ENCODE data around the gene PRKG1.

Gene PRKG1

DNA sequence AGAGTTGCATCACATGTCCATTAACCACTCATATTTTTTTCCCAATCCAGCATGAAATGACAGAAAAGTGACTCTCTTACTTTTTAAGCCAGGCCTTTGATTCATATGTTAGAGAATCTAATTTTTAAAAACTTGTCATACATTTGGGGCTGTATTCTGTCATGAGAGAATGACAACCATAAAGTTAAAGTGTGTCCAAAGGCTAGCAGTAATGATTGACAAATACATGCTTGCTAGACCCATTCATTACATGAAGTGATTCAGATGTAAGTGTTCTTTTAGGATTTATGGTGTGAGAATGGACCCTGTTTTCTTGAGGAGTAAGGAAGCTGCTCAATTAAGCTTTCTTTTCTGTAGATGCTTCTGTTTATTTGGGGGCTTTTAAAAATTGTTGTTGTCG lies 549.7 kb downstream of the PRKG1 start:
- TF ChIP-seq CREB1 (IDR thresholded peaks at IDR 0.05; ENCODE audit: low read depth) = no peak
- TF ChIP-seq RAD21 (IDR thresholded peaks at IDR 0.05; ENCODE audit: low read depth) = no peak
- TF ChIP-seq YY1 (IDR thresholded peaks at IDR 0.05; ENCODE audit: low read depth) = no peak
- TF ChIP-seq MAX (IDR thresholded peaks at IDR 0.05) = no peak
- TF ChIP-seq TEAD4 (IDR thresholded peaks at IDR 0.05) = no peak
- TF ChIP-seq CEBPB (IDR thresholded peaks at IDR 0.05) = no peak
- TF ChIP-seq EGR1 (IDR thresholded peaks at IDR 0.05) = no peak
- TF ChIP-seq, protein P1, sequence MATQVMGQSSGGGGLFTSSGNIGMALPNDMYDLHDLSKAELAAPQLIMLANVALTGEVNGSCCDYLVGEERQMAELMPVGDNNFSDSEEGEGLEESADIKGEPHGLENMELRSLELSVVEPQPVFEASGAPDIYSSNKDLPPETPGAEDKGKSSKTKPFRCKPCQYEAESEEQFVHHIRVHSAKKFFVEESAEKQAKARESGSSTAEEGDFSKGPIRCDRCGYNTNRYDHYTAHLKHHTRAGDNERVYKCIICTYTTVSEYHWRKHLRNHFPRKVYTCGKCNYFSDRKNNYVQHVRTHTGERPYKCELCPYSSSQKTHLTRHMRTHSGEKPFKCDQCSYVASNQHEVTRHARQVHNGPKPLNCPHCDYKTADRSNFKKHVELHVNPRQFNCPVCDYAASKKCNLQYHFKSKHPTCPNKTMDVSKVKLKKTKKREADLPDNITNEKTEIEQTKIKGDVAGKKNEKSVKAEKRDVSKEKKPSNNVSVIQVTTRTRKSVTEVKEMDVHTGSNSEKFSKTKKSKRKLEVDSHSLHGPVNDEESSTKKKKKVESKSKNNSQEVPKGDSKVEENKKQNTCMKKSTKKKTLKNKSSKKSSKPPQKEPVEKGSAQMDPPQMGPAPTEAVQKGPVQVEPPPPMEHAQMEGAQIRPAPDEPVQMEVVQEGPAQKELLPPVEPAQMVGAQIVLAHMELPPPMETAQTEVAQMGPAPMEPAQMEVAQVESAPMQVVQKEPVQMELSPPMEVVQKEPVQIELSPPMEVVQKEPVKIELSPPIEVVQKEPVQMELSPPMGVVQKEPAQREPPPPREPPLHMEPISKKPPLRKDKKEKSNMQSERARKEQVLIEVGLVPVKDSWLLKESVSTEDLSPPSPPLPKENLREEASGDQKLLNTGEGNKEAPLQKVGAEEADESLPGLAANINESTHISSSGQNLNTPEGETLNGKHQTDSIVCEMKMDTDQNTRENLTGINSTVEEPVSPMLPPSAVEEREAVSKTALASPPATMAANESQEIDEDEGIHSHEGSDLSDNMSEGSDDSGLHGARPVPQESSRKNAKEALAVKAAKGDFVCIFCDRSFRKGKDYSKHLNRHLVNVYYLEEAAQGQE (IDR thresholded peaks at IDR 0.05; ENCODE audit: low read depth) = no peak
- no peak for TF ChIP-seq TAF1 (IDR thresholded peaks at IDR 0.05; ENCODE audit: low read depth)
- TF ChIP-seq FOXM1 (IDR thresholded peaks at IDR 0.05; ENCODE audit: borderline replicate concordance, low read depth) = no peak
- no peak for TF ChIP-seq ZBTB7A (IDR thresholded peaks at IDR 0.05; ENCODE audit: low read depth)
- no peak for TF ChIP-seq TCF12 (IDR thresholded peaks at IDR 0.05; ENCODE audit: low read depth)
- no peak for TF ChIP-seq NFIC (IDR thresholded peaks at IDR 0.05)
- no peak for TF ChIP-seq EP300 (IDR thresholded peaks at IDR 0.05; ENCODE audit: borderline replicate concordance)
- TF ChIP-seq USF1 (IDR thresholded peaks at IDR 0.05) = no peak

DNA sequence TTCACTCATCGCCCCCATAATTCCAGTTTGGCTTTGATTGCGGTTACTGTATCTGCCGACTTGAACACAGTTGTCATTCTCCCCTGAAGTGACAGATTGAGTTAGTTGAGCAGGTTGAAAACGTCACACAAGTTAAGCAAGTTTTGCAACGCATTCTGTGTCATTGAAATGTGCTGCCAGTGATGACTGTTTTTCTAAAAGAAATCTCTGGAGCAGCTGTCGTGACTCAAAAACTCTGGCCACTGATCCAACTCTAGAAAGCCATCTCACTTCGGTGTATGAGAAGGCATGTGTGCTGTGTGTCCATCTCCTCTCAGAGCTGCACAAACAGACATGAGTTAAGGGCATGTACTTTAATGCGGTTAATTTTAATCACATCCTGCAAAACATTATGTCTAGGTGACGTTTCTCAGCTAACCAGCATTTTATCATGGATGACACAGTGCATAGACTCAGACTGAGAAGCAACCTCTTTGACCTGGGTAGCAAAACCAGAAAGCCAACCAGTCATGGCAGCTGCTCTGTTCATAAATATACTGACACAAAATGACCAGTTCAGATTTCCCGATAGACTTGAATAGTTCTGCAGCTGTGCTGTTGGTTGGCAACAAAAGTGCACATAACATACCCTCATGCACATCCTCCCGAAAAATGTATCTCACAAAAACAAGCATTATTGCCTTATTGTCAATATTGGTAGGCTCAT lies 555.8 kb downstream of the PRKG1 start:
- TF ChIP-seq ZBTB7A (IDR thresholded peaks at IDR 0.05; ENCODE audit: low read depth) = no peak

DNA sequence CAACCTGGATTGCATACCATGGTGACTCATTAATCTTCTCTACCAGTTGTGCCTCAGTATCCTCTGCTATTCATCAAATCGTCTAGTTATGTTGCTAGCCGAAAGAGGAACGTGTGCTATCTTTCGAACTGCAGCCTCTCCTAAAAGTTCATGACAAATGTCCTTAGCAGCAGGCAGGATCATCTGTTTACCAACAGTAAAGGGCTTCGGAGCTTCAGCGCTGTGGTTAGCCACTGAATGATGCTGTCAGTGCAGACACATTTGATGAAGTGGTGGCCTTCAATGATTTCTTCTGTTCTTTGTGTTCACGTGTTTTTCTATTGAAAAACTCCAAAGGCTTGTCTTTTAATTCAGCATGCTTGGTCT lies 556.3 kb downstream of the PRKG1 start:
- TF ChIP-seq USF1 (IDR thresholded peaks at IDR 0.05) = no peak
- TF ChIP-seq TAF1 (IDR thresholded peaks at IDR 0.05; ENCODE audit: low read depth) = no peak
- TF ChIP-seq MAX (IDR thresholded peaks at IDR 0.05) = no peak
- no peak for TF ChIP-seq EGR1 (IDR thresholded peaks at IDR 0.05)
- TF ChIP-seq CEBPB (IDR thresholded peaks at IDR 0.05) = no peak
- TF ChIP-seq ZBTB7A (IDR thresholded peaks at IDR 0.05; ENCODE audit: low read depth) = no peak
- no peak for TF ChIP-seq NFIC (IDR thresholded peaks at IDR 0.05)
- TF ChIP-seq, protein P1 (IDR thresholded peaks at IDR 0.05; ENCODE audit: low read depth) = no peak
- no peak for TF ChIP-seq RAD21 (IDR thresholded peaks at IDR 0.05; ENCODE audit: low read depth)
- TF ChIP-seq TEAD4 (IDR thresholded peaks at IDR 0.05) = no peak
- TF ChIP-seq TCF12 (IDR thresholded peaks at IDR 0.05; ENCODE audit: low read depth) = no peak
- no peak for TF ChIP-seq CREB1 (IDR thresholded peaks at IDR 0.05; ENCODE audit: low read depth)
- no peak for TF ChIP-seq YY1 (IDR thresholded peaks at IDR 0.05; ENCODE audit: low read depth)
- no peak for TF ChIP-seq FOXM1 (IDR thresholded peaks at IDR 0.05; ENCODE audit: borderline replicate concordance, low read depth)
- TF ChIP-seq EP300 (IDR thresholded peaks at IDR 0.05; ENCODE audit: borderline replicate concordance) = no peak

DNA sequence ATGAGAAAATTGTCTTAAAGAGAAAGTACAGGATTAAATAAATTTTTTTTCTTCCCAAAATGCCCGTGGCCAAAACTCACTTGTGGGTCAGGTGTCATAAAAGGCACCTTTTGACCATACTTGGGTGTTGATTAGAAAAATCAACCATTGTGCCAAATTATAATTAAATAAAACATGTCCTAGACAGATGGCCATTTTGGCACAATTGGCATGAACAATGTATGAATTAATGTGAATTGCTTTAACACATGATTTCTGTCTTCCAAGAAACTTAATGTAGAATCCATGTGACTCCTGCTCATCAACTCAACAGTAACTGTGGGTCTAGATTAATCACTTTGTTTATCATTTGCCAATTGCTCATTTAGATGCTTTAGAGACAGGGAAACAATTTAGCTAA lies 561.1 kb downstream of the PRKG1 start:
- TF ChIP-seq EP300 (IDR thresholded peaks at IDR 0.05; ENCODE audit: borderline replicate concordance) (no peak), YY1 (IDR thresholded peaks at IDR 0.05; ENCODE audit: low read depth) (no peak), MAX (IDR thresholded peaks at IDR 0.05) (no peak)

- no peak for TF ChIP-seq TEAD4 (IDR thresholded peaks at IDR 0.05)
These were observed 563.9 kb downstream of the PRKG1 start for GRCh38 chr10:51638211-51638610.

- no peak for TF ChIP-seq MAX (IDR thresholded peaks at IDR 0.05)
- no peak for TF ChIP-seq USF1 (IDR thresholded peaks at IDR 0.05)
- TF ChIP-seq TEAD4 (IDR thresholded peaks at IDR 0.05) = no peak
- TF ChIP-seq YY1 (IDR thresholded peaks at IDR 0.05; ENCODE audit: low read depth) = no peak
- TF ChIP-seq EGR1 (IDR thresholded peaks at IDR 0.05) = no peak
These were observed 564.5 kb downstream of the PRKG1 start for GRCh38 chr10:51638737-51639136.

Measured in Ishikawa (cell line).